NCI-H526 (cell line): ENCODE data around the gene HGS.
A peak's percentile ranks its signal among the peaks of the same experiment; 100 is the strongest.

ENCODE experiments used
- DNase-seq, 2 experiments: peaks; one replicate each; lab custom pipeline; 2025; lab: John Stamatoyannopoulos, UW

Gene HGS

DNA sequence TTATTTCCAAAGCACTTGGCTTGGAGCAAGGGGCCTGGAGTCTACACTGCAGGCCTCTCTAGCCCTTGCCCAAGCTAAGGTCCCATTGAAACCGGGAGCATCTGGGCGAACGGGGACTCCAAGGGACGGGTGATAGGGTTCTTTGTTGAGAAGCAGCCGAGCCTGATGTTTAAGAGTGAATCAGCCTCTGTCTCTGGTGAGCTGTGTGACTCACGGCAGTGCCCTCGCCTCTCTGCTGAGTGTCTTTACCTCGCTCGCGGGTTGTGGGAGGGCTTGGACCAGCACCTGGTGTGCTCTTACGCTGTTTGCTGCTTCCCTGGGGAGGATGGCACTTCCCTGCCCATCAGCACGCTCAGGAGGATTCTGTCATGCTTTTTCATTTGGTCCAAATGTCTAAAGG lies 1.3 kb downstream of the HGS start:
- DNase-seq: no peak

GRCh38 chr17:81686614-81687013 lies 2.8 kb downstream of the HGS start:
- no peak for DNase-seq

DNA sequence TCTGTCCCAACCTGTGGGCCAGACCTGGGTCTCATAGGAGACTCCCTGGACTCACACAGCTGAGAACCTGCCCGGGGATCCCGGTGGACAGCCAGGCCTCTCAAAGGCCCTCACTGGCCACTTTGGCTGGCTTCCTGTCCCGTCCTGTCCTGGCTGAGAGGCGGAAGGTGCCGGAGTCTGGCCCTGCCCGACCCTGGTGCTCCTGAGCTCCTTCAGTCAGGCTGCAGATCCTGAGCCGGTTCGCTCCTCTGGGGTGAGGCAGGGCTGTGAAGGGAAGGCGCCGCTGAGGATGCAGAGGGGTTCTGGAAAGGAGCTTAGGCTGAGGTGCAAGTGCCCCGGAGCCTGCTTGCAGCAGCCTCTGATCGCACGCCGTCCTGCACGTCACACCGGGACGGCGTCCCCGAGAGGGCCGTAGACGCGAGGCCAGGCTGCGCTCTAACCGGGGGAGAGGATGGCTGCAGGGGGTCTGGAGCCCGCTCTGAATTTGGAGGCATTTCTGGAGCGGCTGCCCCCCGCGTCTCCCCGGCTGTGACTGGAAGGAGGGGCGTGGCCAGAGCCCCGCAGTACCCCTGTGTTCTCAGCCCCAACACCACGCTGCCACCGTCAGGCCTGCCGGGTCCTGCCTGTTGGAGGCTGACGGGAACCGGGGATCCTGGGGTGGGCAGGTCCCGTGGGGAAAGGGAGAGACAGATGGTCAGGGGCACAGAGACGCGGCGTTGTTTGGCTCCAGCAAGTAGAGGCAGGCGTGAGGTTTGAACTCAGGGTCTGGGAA lies 4.1 kb downstream of the HGS start:
- DNase-seq: no peak

- DNase-seq: no peak
These were observed 4.8 kb downstream of the HGS start for GRCh38 chr17:81688616-81689015.

GRCh38 chr17:81690066-81690465 lies 6.3 kb downstream of the HGS start:
- no peak for DNase-seq

DNA sequence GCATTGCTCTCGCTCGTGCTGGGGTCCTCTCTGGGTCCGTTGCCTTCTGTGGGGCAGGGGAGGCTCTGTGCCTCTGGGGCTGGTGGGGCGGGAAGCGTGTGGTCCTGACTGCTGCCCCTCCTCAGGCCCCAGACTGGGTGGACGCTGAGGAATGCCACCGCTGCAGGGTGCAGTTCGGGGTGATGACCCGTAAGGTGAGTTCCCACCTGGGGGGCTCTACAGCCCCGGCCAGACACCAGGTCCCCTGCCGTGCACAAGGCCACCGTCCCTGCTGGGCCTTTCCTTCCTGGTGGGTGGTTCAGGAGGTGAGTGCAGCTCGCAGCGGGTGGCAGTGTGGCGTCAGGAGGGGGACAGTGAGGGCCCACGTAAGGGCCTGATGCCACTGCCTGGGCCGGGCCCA lies 6.7 kb downstream of the HGS start:
- no peak for DNase-seq

- no peak for DNase-seq
These were observed 7.4 kb downstream of the HGS start for GRCh38 chr17:81691196-81691595.

GRCh38 chr17:81691608-81692007 lies 7.8 kb downstream of the HGS start:
- DNase-seq: no peak

DNA sequence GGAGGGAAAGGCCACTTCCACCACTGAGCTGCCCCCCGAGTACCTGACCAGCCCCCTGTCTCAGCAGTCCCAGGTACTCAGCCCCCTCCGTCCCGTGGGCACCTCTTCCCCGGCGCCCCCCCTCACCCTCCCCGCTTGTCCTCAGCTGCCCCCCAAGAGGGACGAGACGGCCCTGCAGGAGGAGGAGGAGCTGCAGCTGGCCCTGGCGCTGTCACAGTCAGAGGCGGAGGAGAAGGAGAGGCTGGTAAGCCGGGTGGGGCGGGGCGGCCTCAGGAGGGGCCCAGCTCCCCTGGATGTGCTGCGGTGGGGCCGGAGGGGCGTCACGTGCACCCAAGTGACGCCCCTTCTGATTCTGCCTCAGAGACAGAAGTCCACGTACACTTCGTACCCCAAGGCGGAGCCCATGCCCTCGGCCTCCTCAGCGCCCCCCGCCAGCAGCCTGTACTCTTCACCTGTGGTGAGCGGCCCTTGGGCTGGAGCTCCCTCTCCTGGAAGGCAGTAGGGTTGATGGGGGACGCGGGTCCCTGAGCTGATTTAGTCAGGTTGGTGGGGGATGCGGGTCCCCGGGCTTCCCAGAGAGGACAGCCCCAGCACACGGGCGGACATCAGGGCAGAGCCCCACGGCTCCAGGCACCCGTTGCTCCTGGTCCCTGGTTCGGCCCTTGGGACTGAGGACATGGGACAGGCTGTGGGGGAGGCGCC lies 9.8 kb downstream of the HGS start:
- no peak for DNase-seq

DNA sequence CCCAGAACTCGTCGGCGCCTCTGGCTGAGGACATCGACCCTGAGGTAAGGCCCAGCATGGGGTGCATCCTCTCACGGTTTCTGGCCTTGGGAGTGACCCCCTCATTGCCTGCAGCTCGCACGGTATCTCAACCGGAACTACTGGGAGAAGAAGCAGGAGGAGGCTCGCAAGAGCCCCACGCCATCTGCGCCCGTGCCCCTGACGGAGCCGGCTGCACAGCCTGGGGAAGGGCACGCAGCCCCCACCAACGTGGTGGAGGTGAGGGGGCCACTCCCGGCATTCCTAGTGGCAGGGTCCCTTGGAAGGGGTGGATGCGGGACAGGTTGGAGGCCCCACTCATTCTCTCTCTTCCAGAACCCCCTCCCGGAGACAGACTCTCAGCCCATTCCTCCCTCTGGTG lies 11.0 kb downstream of the HGS start:
- no peak for DNase-seq

DNA sequence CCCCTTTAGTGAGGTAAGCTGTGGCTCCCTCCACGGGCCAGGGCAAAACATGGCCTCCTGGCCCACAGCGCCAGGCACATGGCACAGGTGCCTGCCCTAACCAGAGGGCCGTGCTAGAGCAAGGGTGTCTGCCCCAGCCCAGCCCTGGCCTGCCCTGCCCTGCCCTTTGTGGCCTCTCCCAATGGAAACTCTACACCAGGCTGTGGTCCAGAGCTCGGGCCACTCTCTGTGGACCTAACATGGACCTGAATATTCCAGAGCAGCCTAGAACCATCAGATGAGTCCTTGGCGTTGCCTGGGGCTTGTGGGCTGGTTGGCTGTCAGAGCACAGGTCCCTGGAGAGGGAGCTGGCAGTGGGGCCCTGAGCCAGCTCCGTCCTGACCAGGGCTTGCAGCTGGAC lies 11.4 kb downstream of the HGS start:
- DNase-seq: no peak

DNA sequence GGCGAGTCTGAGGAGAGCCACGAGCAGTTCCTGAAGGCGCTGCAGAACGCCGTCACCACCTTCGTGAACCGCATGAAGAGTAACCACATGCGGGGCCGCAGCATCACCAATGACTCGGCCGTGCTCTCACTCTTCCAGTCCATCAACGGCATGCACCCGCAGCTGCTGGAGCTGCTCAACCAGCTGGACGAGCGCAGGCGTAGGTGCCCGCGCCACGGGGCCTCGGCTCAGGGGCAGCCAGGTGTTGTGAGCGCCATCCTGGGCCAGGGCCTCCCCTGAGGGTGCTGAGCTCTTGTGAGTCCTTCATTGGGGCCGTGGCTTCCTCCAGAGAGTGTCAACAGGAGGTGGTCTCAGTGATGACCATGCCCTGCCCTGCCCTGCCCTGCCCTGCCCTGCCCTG lies 12.0 kb downstream of the HGS start:
- DNase-seq: no peak

DNA sequence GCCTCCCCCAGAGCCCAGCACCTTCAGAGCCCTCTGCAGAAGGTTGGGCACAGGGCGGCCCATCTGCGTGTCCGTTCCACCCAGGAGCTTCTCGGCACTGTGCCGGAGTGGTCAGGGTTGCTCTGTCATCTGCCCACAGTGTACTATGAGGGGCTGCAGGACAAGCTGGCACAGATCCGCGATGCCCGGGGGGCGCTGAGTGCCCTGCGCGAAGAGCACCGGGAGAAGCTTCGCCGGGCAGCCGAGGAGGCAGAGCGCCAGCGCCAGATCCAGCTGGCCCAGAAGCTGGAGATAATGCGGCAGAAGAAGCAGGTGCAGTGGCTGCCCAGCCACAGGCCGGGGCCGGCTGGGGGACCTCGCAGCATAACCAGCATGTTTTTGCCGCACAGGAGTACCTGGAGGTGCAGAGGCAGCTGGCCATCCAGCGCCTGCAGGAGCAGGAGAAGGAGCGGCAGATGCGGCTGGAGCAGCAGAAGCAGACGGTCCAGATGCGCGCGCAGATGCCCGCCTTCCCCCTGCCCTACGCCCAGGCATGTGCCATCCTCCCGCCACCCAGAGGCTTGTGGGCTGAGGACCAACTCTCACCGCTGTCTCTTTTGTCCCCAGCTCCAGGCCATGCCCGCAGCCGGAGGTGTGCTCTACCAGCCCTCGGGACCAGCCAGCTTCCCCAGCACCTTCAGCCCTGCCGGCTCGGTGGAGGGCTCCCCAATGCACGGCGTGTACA lies 12.6 kb downstream of the HGS start:
- DNase-seq: no peak

GRCh38 chr17:81697261-81698044 lies 13.6 kb downstream of the HGS start:
- DNase-seq: no peak

- no peak for DNase-seq
These were observed 16.8 kb downstream of the HGS start for GRCh38 chr17:81700353-81701287.

- peak in 1 of 2 experiments; percentile 36 for DNase-seq
These were observed 17.7 kb downstream of the HGS start for GRCh38 chr17:81701288-81702071.

DNA sequence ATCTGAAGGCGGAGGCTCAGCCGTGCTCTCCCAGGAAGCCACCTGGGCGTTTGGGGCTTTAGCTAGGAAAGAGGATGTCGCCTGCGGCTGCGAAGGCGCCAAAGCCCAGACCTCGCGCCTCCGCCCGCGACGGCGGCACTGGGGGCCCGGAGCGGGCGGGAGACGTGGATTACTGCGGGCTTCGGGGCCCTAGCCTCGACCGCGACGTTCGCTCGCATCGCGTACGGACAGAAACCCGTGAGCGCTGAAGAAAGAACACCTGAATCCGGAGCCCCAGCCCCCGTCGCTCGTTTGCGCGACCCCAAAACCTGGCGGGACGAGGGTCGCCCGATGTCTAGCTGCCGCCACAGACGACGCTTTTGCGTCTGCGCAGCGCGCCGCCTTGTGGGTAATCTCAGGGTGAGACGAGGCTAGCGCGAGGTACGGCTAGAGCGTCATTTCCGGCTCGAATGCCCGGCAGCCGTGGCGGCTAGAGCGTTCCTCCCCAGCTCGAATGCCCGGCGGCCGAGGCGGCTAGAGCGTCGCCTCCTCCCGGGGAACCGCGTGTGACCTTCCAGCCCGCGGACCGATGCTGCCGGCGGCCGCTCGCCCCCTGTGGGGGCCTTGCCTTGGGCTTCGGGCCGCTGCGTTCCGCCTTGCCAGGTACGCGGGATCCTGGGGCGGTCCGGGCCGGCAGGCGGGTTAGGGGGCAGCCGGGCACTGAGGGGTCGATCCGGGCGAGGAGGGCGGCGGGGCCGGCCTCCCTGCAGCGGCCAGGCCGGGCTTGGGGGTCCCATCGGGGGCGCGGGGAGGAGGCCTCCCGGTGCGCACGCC lies 19.3 kb downstream of the HGS start, which contains the start of gene MRPL12:
TSS of gene MRPL12 (plus strand) at position 434 of the 813 bp plus-strand sequence. CDS start at position 569, 135 bp downstream.
- DNase-seq: peak; percentile 71 to 98

DNA sequence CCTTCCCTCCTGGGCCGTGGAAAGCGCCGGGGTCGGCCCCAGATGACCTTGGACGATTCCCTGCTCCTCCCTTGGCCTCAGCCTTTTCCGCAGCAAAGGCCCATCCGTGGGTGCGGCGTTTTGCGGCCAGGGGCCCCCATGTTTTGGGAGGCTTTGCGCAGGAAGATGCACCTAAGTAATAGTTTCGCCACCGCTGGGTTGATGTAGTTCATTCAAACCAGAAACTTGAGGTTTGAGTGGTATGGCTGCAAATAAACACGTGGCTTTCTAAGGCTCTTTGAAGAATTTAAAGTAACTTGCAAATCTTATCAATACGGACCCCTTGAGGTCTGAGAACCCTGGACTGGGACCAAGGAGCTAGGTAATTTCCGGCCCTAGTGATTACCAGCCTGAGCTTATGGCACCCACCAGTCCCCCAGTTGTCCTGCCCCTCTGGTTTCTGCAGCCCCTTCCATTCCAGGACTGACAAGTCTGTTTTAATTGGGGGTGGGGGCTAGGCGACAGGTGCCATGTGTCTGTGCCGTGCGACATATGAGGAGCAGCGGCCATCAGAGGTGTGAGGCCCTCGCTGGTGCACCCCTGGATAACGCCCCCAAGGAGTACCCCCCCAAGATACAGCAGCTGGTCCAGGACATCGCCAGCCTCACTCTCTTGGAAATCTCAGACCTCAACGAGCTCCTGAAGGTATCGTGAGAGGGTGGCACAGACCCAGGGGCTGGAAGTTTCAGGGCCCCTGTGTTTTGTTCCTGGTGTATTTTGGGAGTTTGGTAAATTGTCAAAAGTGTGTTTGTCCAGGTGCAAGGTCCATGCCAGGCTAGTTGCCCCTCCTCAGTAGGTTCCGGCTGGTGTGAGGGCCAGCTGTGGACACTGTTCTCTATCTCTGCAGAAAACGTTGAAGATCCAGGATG lies 20.2 kb downstream of the HGS start:
- DNase-seq: no peak
